Measurements from ENCODE around the gene VANGL1.

DNA sequence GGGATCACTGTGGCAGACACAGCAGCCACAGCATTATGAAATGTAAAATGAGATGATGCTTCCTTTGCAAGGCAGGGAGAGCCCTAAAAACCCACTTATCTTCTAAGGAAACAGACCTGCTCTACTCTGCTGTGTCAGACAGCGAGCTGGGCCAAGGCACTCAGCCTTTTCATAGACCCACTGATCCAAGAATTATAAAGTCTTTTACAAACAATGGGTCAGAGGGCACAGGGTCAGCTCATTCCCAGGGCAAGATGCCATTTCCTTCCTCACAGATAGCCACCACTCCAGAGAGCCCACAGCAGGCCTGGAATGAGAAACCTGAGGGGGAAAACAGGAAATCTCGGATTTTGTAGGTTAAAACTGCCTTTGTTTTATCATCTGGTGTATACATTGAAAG, 83.8 kb downstream of the VANGL1 start:
- TF ChIP-seq CTCF (IDR thresholded peaks at IDR 0.05; ENCODE audit: low read length) (no peak), EZH2 (optimal IDR thresholded peaks at IDR 0.05; ENCODE audit: low read depth, low read length) (no peak)
